NCI-H2196 (cell line): ENCODE measurements around the gene PAPPA.

ENCODE experiments used
- DNase-seq: peaks from one replicate; lab custom pipeline; 2025; ENCODE audit not compliant: unreplicated experiment; lab: John Stamatoyannopoulos, UW

Gene PAPPA

GRCh38 chr9:116178481-116179211 is 25.1 kb downstream of the PAPPA start:
- no peak for DNase-seq

DNA sequence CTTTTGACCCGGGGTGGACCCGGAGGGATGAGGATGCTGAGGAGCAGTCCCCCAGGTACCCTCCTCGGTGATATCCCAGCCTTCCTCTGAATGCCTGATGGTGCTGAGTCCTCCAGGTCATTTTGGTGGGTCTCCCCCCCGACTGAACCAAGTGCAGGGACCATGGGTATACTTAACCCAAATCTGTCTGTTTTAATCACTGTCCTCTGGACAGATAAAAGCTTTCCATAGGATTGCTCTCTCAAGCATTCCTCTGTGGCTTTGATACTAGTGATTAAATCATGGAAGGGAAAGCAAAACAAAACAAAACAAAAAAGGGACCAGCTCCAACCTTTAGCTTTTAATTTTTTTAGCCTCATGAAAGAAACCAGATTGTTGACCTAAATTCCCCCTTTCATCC is 26.0 kb downstream of the PAPPA start:
- DNase-seq, result no peak

- DNase-seq, result no peak
Measured at GRCh38 chr9:116181853-116182610, 28.4 kb downstream of the PAPPA start.

- no peak for DNase-seq
Measured at GRCh38 chr9:116182876-116183275, 29.3 kb downstream of the PAPPA start.

GRCh38 chr9:116187570-116188170 is 34.1 kb downstream of the PAPPA start:
- DNase-seq, result no peak

DNA sequence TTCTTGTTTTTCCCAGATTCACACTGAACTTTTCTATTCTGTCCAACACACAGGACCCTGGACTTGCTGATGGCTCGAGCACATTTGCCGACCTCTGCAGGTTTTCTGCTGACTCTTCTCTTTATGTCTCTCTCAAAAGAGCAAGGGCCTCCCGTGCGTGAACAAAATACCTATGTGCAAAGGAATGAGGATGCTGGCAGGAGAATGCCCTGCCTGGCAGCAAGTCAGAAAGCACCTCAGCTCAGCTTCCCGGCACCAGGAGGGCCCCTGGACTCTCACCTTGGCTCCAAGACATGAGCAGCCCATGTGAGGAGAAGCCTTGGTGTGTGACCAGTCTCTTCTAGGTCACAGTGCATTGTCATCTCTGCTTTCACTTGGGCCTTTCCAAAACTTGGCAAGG is 36.1 kb downstream of the PAPPA start:
- DNase-seq, result no peak

- no peak for DNase-seq
Measured at GRCh38 chr9:116190637-116191396, 37.2 kb downstream of the PAPPA start.

DNA sequence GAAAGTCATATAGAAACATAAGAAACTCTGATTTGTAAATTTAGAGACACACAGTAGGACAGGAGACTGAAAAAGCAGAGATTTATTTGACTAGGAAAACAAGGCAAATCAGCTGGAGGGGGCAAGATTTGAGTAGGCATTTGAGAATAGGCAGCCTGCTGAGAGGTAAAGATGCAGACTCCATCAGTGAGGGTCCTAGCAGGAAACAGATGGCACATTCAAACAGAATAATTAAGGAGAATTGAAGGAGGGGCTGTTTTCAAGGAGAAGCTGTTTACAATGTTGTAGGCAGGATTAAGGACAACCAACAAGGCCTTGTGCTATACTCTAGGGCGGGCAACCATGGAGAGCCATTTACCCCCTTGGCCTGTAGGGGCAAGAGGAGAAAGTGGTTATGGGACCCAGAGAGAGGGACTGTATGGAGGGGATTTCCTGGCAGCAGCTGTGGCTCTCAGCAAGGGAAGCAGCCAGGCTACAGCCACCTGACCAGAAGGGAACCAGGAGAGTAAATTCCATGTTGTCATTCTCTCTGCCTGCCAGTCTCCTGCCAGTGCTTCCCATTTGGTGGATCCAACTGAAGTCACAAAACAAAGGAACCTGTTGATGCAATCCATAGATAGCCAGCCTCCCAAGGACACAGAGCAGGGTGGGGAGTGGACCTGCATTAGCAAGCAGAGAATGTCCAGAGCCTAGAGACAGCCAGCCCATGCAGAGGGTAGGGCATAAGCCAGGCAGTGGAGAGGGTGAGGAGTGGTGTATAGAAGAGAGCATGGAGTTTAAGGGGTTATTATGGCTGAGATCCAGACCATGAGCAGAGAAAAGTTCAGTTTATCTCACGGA is 38.2 kb downstream of the PAPPA start:
- no peak for DNase-seq

DNA sequence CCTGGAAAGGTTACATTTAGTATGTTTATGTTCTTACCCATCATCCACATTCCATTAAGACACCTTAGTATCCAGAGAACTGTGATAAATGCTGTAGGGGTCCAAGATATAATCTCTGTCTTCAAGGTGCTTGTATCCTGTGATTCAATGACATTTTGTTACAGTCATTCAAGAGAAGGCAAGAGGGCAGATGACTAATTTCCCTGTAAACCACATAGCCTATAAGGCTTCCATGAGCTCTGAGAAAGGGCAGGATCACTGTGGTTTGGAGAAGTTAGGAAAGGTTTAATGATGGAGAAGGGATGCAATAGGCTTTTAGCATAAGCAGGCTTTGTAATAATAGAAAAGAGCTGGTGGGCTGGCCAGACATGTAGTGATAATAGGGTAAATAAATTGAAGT is 40.0 kb downstream of the PAPPA start:
- no peak for DNase-seq

- no peak for DNase-seq
Measured at GRCh38 chr9:116196806-116197205, 43.2 kb downstream of the PAPPA start.

DNA sequence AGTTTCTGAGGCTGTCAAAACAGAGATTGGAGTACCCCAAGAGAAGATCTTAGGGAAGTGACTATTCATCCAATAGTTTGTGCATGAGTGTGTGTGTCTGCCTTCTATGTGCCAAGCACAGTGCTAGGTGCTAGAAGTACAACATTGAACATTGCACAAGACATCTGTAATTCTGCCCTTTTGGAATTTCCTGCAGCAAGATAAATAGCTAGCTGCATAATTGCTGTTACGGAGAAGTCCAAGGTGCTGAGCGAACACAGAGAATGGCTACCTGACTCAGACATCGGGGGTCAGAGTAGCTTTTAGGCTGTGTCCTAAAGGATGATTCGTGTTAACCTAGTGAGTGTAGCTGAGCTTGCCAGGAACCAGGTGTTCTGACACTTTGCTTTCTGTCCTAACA is 44.8 kb downstream of the PAPPA start:
- DNase-seq, result no peak

DNA sequence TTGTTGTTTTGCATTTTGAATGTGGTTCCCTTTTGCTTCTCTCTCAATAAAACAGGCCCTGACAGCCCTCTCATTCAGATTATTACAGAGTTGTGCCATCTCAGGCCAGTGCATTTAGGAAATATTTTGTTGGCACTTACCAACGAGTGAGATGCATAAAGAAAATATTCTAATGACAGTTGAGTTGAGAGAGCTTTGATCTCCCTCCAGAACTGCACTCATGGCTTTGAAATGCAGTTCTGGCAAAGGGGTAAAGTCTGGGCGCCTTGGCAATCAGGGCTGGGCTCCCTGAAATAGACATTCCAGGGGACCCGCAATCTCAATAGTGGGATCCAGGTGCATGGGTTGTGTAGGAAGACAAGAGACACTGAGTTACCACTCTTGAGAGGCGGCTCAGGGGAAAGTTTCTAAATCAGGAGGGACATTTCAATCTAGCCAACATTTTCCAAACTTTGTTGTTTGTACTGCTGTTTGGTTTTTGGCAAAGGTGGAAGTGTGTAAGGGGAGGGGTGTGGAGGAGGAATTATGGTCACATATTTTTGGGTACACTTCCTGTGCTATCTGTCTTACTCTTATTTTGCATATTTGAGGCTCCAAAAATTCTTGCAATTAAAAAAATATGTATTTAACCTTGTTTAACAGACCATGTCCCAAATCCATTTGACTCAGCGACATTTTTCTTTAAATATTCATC is 48.8 kb downstream of the PAPPA start:
- no peak for DNase-seq

GRCh38 chr9:116204252-116204882 is 50.8 kb downstream of the PAPPA start:
- no peak for DNase-seq

DNA sequence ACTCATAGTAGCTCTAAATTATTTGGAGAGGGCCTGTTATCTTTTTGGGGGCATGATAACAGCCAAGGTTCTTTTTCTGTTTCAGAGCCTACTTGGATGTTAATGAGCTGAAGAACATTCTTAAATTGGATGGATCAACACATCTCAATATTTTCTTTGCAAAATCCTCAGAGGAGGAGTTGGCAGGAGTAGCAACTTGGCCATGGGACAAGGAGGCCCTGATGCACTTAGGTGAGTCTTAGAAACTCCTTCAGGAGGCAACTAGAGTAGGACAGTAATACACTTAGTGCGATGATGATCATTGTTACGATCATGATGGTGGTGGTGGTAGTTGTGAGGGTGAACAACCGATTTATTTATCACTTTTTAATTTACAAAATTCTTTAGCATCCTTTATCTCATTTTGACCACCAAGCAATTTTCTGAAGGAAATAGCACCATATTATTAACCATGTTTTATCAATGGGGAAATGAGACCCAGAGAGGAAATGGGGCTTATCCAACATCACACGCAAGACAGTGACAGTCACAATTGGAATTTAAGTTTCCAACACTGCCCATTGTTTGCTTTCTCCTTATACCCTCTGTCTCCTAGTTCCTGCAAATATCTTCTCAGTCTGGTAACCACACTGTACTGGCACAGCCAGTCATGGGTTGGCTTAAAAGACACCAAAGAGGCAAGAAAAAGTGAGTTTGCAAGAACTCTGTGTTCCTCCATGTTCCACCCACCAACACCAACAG is 54.0 kb downstream of the PAPPA start:
- no peak for DNase-seq

- DNase-seq, result no peak
Measured at GRCh38 chr9:116208417-116209232, 55.0 kb downstream of the PAPPA start.

GRCh38 chr9:116209414-116210116 is 56.0 kb downstream of the PAPPA start:
- DNase-seq, result no peak

DNA sequence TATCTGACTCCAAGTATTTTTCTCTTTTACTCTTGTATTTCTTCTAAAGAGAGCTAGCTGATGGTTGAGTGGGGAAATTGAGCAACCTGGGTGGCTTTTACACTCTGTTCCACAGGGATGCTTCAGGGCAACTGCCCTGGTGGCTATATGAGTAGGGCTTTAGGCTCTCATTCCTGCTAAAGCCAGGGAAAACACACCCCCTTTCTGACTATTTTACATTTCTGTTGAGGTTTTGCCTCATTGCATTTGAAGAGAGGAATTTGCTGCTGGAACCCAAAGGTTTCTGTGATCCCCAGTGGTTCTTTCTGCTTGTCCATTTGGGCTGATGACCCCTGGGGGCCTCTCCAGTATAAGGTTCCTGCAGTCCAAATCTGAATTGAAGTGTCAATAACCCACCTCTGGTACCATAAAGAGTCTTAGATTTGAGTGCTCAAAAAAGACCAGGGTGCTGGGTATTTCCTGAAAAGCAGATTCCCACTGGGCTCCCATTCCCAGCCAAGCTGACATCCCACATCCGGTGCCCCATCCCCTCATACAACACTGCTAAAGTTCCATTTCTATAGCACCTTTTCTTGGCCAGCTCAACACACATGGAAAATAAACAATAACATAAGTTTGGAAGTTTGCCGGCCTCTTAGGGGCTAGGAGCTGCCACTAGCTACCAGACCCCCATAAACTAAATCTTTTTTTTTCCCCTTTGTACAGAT is 59.5 kb downstream of the PAPPA start:
- no peak for DNase-seq
